Astrocyte of the spinal cord (primary cell): ENCODE data around the gene CHMP6.

Source experiments
- DNase-seq: peaks from one replicate; pipeline ENCODE4 v3.0.0; 2011; ENCODE audit warnings: low read depth, low spot score
- H3K4me3 ChIP-seq: 2 replicates; pipeline ENCODE4 v1.5.1; 2011; ENCODE audit warnings: low read depth, mild to moderate bottlenecking, low read length, moderate library complexity
- CTCF ChIP-seq: IDR thresholded peaks from 2 replicates; pipeline ENCODE4 v1.5.1; 2012; ENCODE audit warnings: low read depth, mild to moderate bottlenecking, low read length, inconsistent platforms
- in situ Hi-C: cut with HindIII; loops from 2 replicates; pipeline ENCODE4 v1.10.0; 2017; ENCODE audit warnings: low sequenced_read_pairs

CHMP6 gene

GRCh38 chr17:80961541-80962330, 29.9 kb upstream of the CHMP6 start:
- in situ Hi-C loops = no loop called here
- H3K4me3 ChIP-seq = no peak overlapping the region
- DNase-seq = no peak
- TF ChIP-seq CTCF = no peak

GRCh38 chr17:80962356-80963329, 29.0 kb upstream of the CHMP6 start:
- in situ Hi-C loops = no loop called here
- H3K4me3 ChIP-seq = no peak overlapping the region
- no peak for TF ChIP-seq CTCF

GRCh38 chr17:80963812-80964543, 27.7 kb upstream of the CHMP6 start:
- no peak for DNase-seq
- TF ChIP-seq CTCF = no peak
- in situ Hi-C loops = no loop called here
- H3K4me3 ChIP-seq = no peak overlapping the region

More at GRCh38 chr17:80962356-80963329, 29.0 kb upstream of the CHMP6 start:
- DNase-seq = no peak

- TF ChIP-seq CTCF = no peak
- no peak for DNase-seq
- H3K4me3 ChIP-seq = no peak overlapping the region
- in situ Hi-C loops = no loop called here
Observed at GRCh38 chr17:80964544-80964856, 27.1 kb upstream of the CHMP6 start.

GRCh38 chr17:80964859-80965580, 26.6 kb upstream of the CHMP6 start:
- no peak overlapping the region for H3K4me3 ChIP-seq
- in situ Hi-C loops = no loop called here
- TF ChIP-seq CTCF = no peak

GRCh38 chr17:80965606-80966005, 26.0 kb upstream of the CHMP6 start:
- in situ Hi-C loops = no loop called here
- no peak overlapping the region for H3K4me3 ChIP-seq
- DNase-seq = no peak
- no peak for TF ChIP-seq CTCF

More at GRCh38 chr17:80964859-80965580, 26.6 kb upstream of the CHMP6 start:
- DNase-seq = no peak
